HG02885 (cell line): ENCODE measurements around the gene RORC.
"Not testable (repeated sequence)": the region's sequence is repeated elsewhere in the genome, so short reads cannot be mapped to it uniquely, and the experiment has no call there.

Experiments used
- ATAC-seq: cut with Tn5 transposase; IDR thresholded peaks from one replicate; pipeline ENCODE4 v1.9.1; 2021; ENCODE audit warnings: mild to moderate bottlenecking; ENCODE audit not compliant: unreplicated experiment, poor library complexity

RORC gene

GRCh38 chr1:151780736-151781135, 50.9 kb downstream of the RORC start:
- ATAC-seq: not testable (repeated sequence)

- ATAC-seq: no peak
Measured at GRCh38 chr1:151779852-151780251, 51.8 kb downstream of the RORC start.

- no peak for ATAC-seq
Measured at GRCh38 chr1:151777317-151777716, 54.3 kb downstream of the RORC start.

- no peak for ATAC-seq
Measured at GRCh38 chr1:151776665-151777062, 54.9 kb downstream of the RORC start.

GRCh38 chr1:151775894-151776664, 55.5 kb downstream of the RORC start:
- no peak for ATAC-seq

GRCh38 chr1:151774256-151774922, 57.2 kb downstream of the RORC start:
- no peak for ATAC-seq

GRCh38 chr1:151773702-151774101, 57.9 kb downstream of the RORC start:
- no peak for ATAC-seq

GRCh38 chr1:151769270-151769669, 62.3 kb downstream of the RORC start:
- ATAC-seq: not testable (repeated sequence)

- ATAC-seq: not testable (repeated sequence)
Measured at GRCh38 chr1:151768351-151769066, 63.1 kb downstream of the RORC start.

GRCh38 chr1:151763990-151764389, 67.6 kb downstream of the RORC start:
- no peak for ATAC-seq

- ATAC-seq: peak; percentile 92
Measured at GRCh38 chr1:151762941-151763921, 68.4 kb downstream of the RORC start, which contains the start of gene MRPL9. TSS of gene MRPL9 (minus strand) at chr1:151763496. CDS start at chr1:151763479, 17 bp downstream.

- ATAC-seq: no peak
Measured at GRCh38 chr1:151760597-151761385, 70.8 kb downstream of the RORC start.

- no peak for ATAC-seq
Measured at GRCh38 chr1:151759241-151759640, 72.4 kb downstream of the RORC start.

GRCh38 chr1:151756291-151756690, 75.3 kb downstream of the RORC start:
- no peak for ATAC-seq
